Ectodermal cell (in vitro differentiated cells): ENCODE data around the gene NMNAT3.

Experiments
- H3K27ac ChIP-seq: 2 replicates; pipeline ENCODE4 v1.7.0; 2013; ENCODE audit warnings: mild to moderate bottlenecking, low read depth, low read length; ENCODE audit not compliant: insufficient read depth, poor library complexity, severe bottlenecking
- H3K27me3 ChIP-seq: 2 replicates; pipeline ENCODE4 v1.7.0; 2013; ENCODE audit warnings: mild to moderate bottlenecking, low read length; ENCODE audit not compliant: insufficient read depth, control insufficient read depth, poor library complexity, severe bottlenecking
- H3K36me3 ChIP-seq: one replicate; pipeline ENCODE4 v1.7.0; 2013; ENCODE audit warnings: low read length; ENCODE audit not compliant: control insufficient read depth, insufficient read depth
- H3K4me1 ChIP-seq: one replicate; pipeline ENCODE4 v1.7.0; 2013; ENCODE audit warnings: low read length; ENCODE audit not compliant: control insufficient read depth, insufficient read depth
- H3K4me3 ChIP-seq: 2 replicates; pipeline ENCODE4 v1.7.0; 2013; ENCODE audit warnings: low read depth, low read length, control low read depth; ENCODE audit not compliant: insufficient read depth
- H3K9me3 ChIP-seq: 2 replicates; pipeline ENCODE4 v1.7.0; 2013; ENCODE audit warnings: mild to moderate bottlenecking, low read length, moderate library complexity; ENCODE audit not compliant: control insufficient read depth
- WGBS, 2 experiments: methylation state at CpG; one replicate each; pipeline ENCODE4 v1.1.7; 2013; ENCODE audit warnings: missing lambda C conversion rate in 2 of 2; 5-methylcytosine and 5-hydroxymethylcytosine counted together

The NMNAT3 gene

GRCh38 chr3:139537795-139538621, 139.8 kb downstream of the NMNAT3 start:
- Histone ChIP-seq H3K4me3 (no peak overlapping the region), H3K27ac (no peak overlapping the region)
- WGBS, 2 experiments = 80 to 84% methylated on average over 4 to 5 of the region's 5 CpGs

DNA sequence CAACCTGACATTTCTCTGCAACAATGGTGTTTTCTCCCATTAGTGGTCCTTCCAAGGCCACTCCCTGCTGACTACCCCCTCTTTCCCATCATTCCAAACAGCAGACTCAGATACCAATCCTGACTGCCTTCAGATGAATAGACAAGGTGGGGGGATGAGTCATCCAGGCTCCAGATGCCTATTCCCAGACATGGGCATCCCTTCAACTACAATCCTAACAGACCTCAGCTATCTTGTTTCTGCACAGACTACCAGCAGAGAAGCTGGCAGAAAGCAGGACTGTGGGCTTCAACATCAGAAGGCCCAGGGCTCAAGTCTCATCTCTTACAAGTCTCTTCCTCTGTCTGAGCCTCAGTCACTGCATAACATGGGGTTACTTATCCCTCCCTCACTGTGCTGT, 140.4 kb downstream of the NMNAT3 start:
- Histone ChIP-seq H3K4me1 (peaks cover 34% of the 10 kb centered on the region), H3K27ac (no peak overlapping the region), H3K27me3 (peaks cover 58% of the 10 kb centered on the region), H3K36me3 (no peaks in the 10 kb centered on the region), H3K9me3 (no peaks in the 10 kb centered on the region), H3K4me3 (no peak overlapping the region)

More at GRCh38 chr3:139537795-139538621, 139.8 kb downstream of the NMNAT3 start:
- peaks cover 34% of the 10 kb centered on the region for H3K4me1 ChIP-seq
- H3K27me3 ChIP-seq = peaks cover 58% of the 10 kb centered on the region
- H3K36me3 ChIP-seq = no peaks in the 10 kb centered on the region
- H3K9me3 ChIP-seq = no peaks in the 10 kb centered on the region

- H3K9me3 ChIP-seq = no peaks in the 10 kb centered on the region
- 86 to 88% methylated on average over 12 of the region's 12 CpGs for WGBS, 2 experiments
- H3K4me1 ChIP-seq = peaks cover 25% of the 10 kb centered on the region
- H3K4me3 ChIP-seq = no peak overlapping the region
- peaks cover 39% of the 10 kb centered on the region for H3K27me3 ChIP-seq
- no peaks in the 10 kb centered on the region for H3K36me3 ChIP-seq
- H3K27ac ChIP-seq = peak overlapping the region; percentile 72
Observed at GRCh38 chr3:139534992-139535879, 142.5 kb downstream of the NMNAT3 start.

GRCh38 chr3:139534455-139534812, 143.3 kb downstream of the NMNAT3 start:
- Histone ChIP-seq H3K4me3 (no peak overlapping the region), H3K27ac (peak overlapping the region; percentile 72)
- WGBS, 2 experiments = 80 to 83% methylated on average over 1 of the region's 1 CpG

GRCh38 chr3:139533781-139534454, 143.9 kb downstream of the NMNAT3 start:
- 54 to 64% methylated on average over 15 of the region's 15 CpGs for WGBS, 2 experiments
- H3K27ac ChIP-seq = peak overlapping the region; percentile 72
- peaks cover 25% of the 10 kb centered on the region for H3K4me1 ChIP-seq

More at GRCh38 chr3:139534455-139534812, 143.3 kb downstream of the NMNAT3 start:
- H3K36me3 ChIP-seq = no peaks in the 10 kb centered on the region
- peaks cover 25% of the 10 kb centered on the region for H3K4me1 ChIP-seq
- H3K27me3 ChIP-seq = peaks cover 31% of the 10 kb centered on the region
- H3K9me3 ChIP-seq = no peaks in the 10 kb centered on the region

GRCh38 chr3:139532976-139533375, 144.8 kb downstream of the NMNAT3 start:
- peaks cover 25% of the 10 kb centered on the region for H3K4me1 ChIP-seq

More at GRCh38 chr3:139533781-139534454, 143.9 kb downstream of the NMNAT3 start:
- no peak overlapping the region for H3K4me3 ChIP-seq
- H3K36me3 ChIP-seq = no peaks in the 10 kb centered on the region
- peaks cover 26% of the 10 kb centered on the region for H3K27me3 ChIP-seq
- no peaks in the 10 kb centered on the region for H3K9me3 ChIP-seq

GRCh38 chr3:139530717-139531116, 147.1 kb downstream of the NMNAT3 start:
- H3K4me3 ChIP-seq = no peak overlapping the region
- no peaks in the 10 kb centered on the region for H3K36me3 ChIP-seq
- H3K4me1 ChIP-seq = peaks cover 25% of the 10 kb centered on the region
- WGBS, 2 experiments = 41 to 50% methylated on average over 2 of the region's 2 CpGs
- H3K9me3 ChIP-seq = no peaks in the 10 kb centered on the region
- no peaks in the 10 kb centered on the region for H3K27me3 ChIP-seq
- no peak overlapping the region for H3K27ac ChIP-seq

More at GRCh38 chr3:139532976-139533375, 144.8 kb downstream of the NMNAT3 start:
- H3K9me3 ChIP-seq = no peaks in the 10 kb centered on the region
- 42 to 49% methylated on average over 7 of the region's 7 CpGs for WGBS, 2 experiments
- no peaks in the 10 kb centered on the region for H3K36me3 ChIP-seq
- H3K27ac ChIP-seq = peak overlapping the region; percentile 31
- H3K4me3 ChIP-seq = no peak overlapping the region
- H3K27me3 ChIP-seq = peaks cover 17% of the 10 kb centered on the region

DNA sequence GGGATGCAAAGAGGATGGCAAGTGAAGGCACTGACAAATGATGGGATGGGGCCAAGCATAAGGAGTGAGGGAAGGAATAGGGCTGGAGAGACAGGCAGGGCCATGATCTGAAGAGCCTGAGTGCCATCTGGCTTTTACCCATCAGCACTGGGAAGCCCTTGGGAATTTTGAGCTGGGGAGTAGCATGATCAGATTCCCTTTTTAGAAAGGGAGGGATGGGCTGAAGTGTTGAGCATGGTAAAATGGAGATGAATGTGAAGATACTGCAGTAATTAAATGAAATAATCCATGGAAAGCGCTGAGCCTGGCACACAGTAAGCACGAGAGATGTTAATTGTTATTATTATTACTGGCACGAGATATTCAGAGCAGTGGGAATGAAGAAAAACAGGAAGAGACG, 148.1 kb downstream of the NMNAT3 start:
- no peak overlapping the region for H3K27ac ChIP-seq

GRCh38 chr3:139528924-139529323, 148.8 kb downstream of the NMNAT3 start:
- Histone ChIP-seq H3K4me1 (peaks cover 12% of the 10 kb centered on the region), H3K4me3 (no peak overlapping the region), H3K27ac (no peak overlapping the region), H3K27me3 (no peaks in the 10 kb centered on the region), H3K9me3 (no peaks in the 10 kb centered on the region), H3K36me3 (no peaks in the 10 kb centered on the region)
- WGBS, 2 experiments = 91 to 98% methylated on average over 3 of the region's 3 CpGs

More for the DNA sequence above, 148.1 kb downstream of the NMNAT3 start:
- WGBS, 2 experiments = 92 to 95% methylated on average over 4 of the region's 4 CpGs
- Histone ChIP-seq H3K36me3 (no peaks in the 10 kb centered on the region), H3K9me3 (no peaks in the 10 kb centered on the region), H3K4me1 (peaks cover 15% of the 10 kb centered on the region), H3K4me3 (no peak overlapping the region), H3K27me3 (no peaks in the 10 kb centered on the region)
